ENCODE data around the gene ARFGAP3. TPM values are rescaled to one million over a fixed set of nuclear protein-coding genes. Genes with fewer than 3 reads are reported as not detected.
A peak's percentile ranks its signal among the peaks of the same experiment; 100 is the strongest.

ARFGAP3 gene
- total and polyA plus RNA-seq, 2 experiments from 2014 or later, result 14.8 to 19.1 TPM

- Histone ChIP-seq H3K27me3 (ENCODE audit: insufficient read depth) (no peaks in the 10 kb centered on the region), H3K4me3 (no peak overlapping the region), H3K4me1 (ENCODE audit: insufficient read depth) (no peaks in the 10 kb centered on the region; the same call in 1 of the 2 replicates), H3K79me2 (replicated peaks; ENCODE audit: insufficient read depth) (no peaks in the 10 kb centered on the region), H3K4me2 (no peak overlapping the region), H3K36me3 (ENCODE audit: insufficient read depth) (no peaks in the 10 kb centered on the region), H3K27ac (ENCODE audit: low read depth) (no peak overlapping the region), H3F3A (replicated peaks; ENCODE audit: low read depth) (no peaks in the 10 kb centered on the region), H4K20me1 (replicated peaks; ENCODE audit: insufficient read depth) (no peaks in the 10 kb centered on the region), H3K9me2 (ENCODE audit: insufficient read depth) (no peaks in the 10 kb centered on the region), H2AFZ (peak overlapping the region; percentile 81; the same call in 1 of the 2 replicates)
- DNase-seq (ENCODE audit: low spot score) (no peak), ATAC-seq (no peak)
- no peak overlapping the region for H3K4me3 Mint-ChIP-seq
- H3K27ac Mint-ChIP-seq, result no peak overlapping the region
- no peaks in the 10 kb centered on the region for H3K36me3 Mint-ChIP-seq (ENCODE audit: low read depth)
- H3K9me3 Mint-ChIP-seq, result no peaks in the 10 kb centered on the region
- H3K27me3 Mint-ChIP-seq (ENCODE audit: insufficient read depth, low read depth, poor library complexity), result peaks cover 4% of the 10 kb centered on the region
- peaks cover 9% of the 10 kb centered on the region; the same call in 2 of the 3 replicates for H3K4me1 Mint-ChIP-seq
- TF ChIP-seq EZH2phosphoT487 (IDR thresholded peaks at IDR 0.05; ENCODE audit: unreplicated experiment) (no peak), ZNF462 (CRISPR knock-in tag; IDR thresholded peaks at IDR 0.05) (no peak), STAT1 (IDR thresholded peaks at IDR 0.05; ENCODE audit: unreplicated experiment) (no peak), CTCF (conservative IDR thresholded peaks at IDR 0.05; ENCODE audit: low read depth in 2 of 2) (no peak), EZH2 (IDR thresholded peaks at IDR 0.05; ENCODE audit: low read depth, unreplicated experiment) (no peak), POLR2AphosphoS5 (IDR thresholded peaks at IDR 0.05; ENCODE audit: low read depth) (no peak), CREB1 (CRISPR knock-in tag; IDR thresholded peaks at IDR 0.05; ENCODE audit: low read depth) (no peak), ZNF331 (CRISPR knock-in tag; IDR thresholded peaks at IDR 0.05; ENCODE audit: low read depth) (no peak), JUNB (IDR thresholded peaks at IDR 0.05; ENCODE audit: unreplicated experiment) (no peak), REST (IDR thresholded peaks at IDR 0.05; ENCODE audit: unreplicated experiment) (no peak), NANOG (IDR thresholded peaks at IDR 0.05; ENCODE audit: borderline replicate concordance) (no peak), ZNF114 (CRISPR knock-in tag; IDR thresholded peaks at IDR 0.05) (no peak)
- TF ChIP-seq, protein P1, sequence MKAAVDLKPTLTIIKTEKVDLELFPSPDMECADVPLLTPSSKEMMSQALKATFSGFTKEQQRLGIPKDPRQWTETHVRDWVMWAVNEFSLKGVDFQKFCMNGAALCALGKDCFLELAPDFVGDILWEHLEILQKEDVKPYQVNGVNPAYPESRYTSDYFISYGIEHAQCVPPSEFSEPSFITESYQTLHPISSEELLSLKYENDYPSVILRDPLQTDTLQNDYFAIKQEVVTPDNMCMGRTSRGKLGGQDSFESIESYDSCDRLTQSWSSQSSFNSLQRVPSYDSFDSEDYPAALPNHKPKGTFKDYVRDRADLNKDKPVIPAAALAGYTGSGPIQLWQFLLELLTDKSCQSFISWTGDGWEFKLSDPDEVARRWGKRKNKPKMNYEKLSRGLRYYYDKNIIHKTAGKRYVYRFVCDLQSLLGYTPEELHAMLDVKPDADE (IDR thresholded peaks at IDR 0.05), result no peak
These were observed 88.6 kb downstream of the ARFGAP3 start for GRCh38 chr22:42768385-42769035.

Data from GM23338 (cell line).